Measurements from ENCODE around the gene TMEM114.
"Not testable (repeated sequence)": the region's sequence is repeated elsewhere in the genome, so short reads cannot be mapped to it uniquely, and the experiment has no call there.

TMEM114 gene

DNA sequence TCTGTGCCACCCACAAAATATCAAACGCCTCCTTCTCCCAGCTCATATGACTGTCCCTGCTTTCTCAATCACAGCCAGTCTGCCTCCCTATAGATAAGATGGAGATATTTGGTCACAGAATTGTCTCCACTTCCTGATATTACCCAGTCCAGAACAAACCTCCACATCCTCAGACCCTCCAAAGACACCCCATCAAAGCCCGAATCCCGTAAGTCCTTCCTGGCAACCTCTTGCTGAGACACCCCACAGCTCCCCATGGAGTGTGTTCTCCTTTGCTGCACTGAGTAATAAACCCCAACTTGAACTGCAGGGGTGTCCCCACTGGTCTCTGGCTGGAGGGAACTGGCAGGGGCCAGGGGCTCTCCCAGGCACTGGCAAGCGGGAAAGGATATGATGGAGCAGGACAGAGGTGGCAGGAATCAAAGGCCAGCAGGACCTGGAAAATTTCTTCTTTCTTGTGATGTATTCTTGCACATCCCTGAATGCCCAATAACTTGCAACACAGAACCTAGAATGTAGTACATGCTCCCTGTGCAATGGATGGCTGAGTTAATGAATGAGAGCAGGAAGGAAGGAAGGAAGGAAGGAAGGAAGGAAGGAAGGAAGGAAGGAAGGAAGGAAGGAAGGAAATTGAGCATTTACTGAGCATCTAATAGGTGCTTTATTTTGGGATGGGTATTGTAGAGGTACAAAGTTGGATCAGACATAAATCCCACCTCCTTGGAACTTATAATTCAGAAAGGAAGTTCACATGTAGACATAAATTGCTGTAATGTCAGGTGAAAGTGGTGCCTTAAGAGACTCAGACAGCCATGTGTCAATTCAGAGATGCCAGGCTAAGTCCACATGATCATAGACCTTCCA is 13.9 kb downstream of the TMEM114 start:
- no peak for DNase-seq

DNA sequence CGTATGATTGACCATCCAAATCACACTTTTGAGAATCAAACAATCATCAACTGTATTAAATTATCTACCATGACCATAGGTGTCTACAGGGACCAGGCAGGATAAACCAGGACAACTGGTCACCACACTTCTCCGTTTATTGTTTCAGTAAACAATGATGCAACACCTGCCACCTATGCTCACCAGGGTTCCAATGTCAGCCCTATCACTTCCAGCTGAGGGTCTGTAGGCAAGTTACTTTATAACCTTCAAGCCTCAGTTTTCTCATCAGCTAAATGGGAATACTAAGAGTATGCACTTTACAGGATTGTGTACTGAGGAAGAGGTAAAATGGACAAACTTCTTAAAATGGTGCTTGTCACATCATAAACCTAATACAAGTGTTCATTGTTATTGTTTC is 14.9 kb downstream of the TMEM114 start:
- no peak for DNase-seq

DNA sequence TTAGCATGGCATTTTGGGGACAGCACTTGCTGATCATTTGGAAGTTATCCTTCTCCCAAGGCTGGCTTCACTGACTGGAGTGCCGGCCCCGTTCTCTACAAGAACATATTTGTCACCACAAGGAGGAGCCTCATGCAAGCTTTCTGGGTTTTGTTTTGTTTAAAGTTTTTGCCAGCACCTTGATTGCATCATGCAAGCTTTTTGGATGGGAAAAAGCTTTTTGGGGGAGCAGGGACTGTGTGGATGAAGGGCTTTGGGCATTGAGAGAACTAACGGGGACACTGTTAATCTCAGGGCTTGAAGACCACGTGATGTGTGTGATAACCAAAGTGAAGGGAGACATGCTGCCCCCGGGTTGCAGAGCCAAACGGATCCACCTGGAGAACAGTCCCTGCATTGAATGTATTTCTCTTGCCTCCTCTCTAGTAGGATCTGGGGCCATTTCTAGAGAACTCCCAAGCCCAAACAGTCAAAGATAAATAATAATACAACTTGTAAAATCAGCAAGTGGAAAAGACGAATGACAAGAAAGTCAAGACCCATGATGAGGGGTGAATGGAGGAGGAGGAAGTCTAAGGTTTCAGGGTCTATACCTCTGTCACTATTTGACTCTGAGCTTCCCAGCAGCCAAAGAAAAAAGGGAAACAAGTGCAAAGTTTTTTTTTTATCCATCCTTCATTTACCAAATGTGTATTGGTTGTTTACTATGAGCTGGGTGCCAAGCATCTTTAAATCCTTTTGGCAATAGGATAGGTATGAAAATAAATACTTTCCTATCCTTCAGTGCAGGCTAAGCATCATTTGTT is 17.2 kb downstream of the TMEM114 start:
- DNase-seq = peak in 8 of 56 donors; percentile 0 to 22 (median 2)

DNA sequence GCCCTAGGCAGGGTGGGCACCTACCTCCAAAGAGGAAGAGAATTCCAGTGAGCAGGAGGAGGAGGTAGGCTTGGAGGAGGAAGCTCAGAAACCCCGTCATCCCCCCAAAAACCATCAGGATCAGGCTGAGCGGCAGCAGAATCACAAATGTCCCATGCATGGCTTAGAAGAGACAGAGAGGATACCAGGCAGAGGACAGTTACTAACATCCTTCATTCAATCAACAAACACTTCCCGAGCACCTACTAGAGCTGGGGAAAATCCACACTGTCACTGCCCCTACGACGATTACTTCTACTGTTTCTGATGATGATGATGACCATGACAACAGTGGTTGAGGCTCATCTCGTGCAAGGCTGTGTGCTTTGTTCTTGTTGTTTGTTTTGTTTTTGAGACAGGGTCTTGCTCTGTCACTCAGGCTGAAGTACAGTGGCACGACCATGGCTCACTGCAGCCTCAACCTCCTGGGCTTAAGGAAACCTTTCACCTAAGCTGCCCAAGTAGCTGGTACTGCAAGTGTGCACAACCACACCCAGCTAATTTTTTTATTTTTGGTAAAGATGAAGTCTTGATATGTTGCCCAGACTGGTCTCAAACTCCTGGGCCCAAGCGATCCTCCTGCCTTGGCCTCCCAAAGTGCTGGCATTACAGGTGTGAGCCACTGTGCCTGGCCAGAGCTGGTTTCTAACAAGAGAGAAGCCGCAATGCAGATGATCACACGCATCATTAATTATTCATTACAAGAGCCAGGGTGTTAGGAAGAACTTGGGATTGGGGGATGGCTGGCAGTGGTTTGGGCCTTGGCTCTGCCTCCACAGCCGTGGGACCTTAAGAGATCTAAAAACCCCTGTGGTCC is 18.0 kb downstream of the TMEM114 start:
- DNase-seq = no peak

DNA sequence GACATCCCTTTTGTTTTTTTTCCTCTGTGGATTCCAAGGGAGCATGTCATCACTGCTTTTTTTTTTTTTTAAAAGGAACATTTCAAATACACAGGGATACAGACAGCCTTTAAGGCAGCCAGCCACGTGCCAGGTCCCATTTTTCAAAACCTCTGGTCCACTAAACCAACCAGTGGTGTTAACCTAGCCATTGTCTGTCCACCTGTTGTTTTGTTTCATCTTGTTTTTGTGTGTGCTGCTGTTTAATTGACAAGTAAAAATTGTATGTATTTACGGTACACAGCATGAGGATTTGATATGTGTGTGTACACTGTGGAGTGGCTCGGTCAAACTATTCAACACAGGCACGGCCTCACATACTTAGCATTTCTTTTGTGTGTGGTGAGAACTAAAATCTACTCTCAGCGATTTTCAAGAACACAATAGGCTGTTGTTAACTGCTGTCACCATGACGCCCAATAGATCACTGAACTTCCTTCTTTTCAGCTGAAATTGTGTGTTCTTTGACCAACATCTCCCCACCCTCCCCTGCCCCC is 19.2 kb downstream of the TMEM114 start:
- DNase-seq = peak in 3 of 56 donors; percentile 2 to 9 (median 5)

DNA sequence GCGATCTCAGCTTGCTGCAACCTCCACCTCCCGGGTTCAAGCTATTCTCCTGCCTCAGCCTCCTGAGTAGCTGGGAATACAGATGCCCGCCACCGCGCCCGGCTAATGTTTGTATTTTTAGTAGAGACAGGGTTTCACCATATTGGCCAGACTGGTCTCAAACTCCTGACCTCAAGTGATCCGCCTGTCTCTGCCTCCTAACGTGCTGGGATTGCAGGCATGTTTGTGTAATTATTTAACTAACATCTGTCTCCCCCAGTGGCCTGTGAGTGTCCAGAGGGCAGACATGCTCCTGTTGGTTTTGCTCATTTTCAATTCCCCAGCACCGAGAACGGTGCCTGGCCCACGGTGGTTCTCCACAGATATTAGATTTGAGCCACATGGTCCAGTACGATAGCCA is 19.9 kb downstream of the TMEM114 start:
- not testable (repeated sequence) for DNase-seq

DNA sequence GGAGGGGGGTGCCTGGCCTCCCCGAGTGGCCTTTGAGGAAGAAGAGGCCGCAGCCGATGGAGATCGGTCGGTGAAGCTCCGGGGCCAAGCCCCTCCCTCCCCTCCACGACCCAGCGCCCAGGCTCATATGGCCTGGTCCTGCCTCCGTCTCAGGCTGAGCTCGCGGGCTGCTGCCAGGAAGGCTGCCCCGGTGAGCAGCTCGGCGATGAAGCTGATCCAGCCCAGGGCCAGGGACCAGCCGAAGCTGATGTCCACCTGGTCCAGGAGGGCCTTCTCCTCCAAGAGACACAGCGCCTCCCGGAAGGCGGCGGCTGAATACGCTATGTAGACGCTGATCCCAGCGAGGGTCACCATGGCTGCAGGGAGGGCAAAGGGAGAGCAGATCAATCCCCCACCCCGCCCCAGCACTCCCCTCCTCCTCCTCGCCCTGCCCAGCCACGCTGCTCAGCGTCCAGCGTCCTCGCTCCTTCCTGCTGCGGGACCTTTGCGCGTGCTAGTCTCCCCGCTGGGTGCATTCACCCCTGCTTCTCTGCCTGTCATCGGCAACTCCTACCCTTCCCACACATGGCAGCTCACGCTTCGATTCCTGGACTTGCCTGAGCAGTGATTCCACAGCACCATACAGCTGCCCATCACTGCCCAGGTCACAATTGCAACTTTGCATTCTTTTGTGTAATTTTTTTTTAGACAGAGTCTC is 20.5 kb downstream of the TMEM114 start:
- DNase-seq = no peak

DNA sequence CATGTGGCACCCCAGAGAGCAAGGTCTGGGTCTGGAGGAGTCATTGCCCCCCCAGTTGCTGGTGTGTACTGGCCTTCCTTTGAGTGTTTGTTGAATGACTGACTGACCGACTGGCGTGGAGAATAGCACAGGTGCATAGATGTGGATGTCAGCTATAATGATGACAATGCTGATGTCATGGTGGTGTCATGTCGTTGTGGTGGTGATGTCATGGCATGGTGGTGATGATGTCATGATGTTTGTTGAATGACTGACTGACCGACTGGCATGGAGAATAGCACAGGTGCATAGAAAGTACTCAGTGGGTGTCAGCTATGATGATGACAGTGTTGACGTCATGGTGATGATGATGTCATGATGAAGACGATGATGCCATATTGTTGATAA is 22.1 kb downstream of the TMEM114 start:
- no peak for DNase-seq

DNA sequence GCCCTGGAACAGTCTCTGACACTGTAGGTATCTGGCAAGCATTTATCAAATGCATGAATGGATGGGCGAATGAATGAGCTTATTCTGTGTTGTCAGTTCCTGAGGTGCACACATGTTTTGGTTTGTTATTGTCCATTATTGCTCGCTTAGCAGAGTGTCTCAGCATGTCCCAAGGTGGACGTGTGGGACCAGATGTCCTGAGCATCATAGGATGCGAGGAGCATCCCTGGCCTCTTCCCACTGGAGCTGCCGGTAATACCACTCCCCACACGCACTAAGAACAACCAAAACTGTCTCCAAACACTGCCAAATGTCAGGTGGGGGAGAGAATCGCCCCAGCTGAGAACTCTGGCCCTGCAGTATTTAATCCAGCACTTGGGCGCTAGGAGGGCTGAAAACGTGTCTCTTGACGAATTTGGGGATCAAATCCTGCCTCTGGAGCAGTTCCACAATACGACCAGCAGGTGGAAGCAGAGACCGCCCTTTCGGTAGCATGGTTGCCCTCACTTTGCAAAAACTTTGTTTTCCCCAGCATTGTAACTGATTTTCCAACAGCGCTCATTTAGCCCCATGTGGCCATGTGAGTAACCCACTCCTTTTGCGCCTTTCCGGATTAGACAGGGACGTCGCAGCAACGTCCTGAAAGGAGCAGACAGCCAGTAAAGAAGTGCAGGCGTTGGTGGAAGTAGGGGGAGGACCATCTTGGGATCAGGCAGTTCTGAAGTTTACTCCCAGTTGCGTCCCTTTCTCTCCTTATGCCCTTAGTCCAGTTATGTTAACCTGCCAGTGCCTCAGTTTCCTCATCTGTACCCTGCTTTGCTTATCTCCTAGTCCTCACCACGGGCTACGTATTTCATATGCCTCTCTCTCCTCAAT is 22.7 kb downstream of the TMEM114 start:
- peak in 53 of 56 donors; percentile 8 to 78 (median 49) for DNase-seq

DNA sequence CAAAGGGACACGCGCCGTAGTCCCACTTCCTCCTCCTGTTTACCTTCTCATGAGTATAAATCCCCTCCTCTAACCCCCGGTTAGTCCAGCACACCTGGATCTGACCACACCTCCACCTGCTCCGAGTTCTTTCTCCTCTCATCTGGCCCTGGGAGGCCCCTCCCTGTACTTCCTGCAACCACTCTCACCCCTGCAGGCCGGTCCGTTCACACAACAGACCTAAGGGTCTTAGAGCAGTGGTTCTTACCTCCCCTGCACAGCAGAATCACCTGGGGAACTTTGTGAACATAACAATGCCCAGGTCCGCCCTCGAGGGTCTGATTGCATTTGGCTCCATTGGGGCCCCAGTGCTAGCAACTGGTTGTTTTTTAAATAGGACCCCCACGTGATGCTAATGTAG is 24.8 kb downstream of the TMEM114 start:
- DNase-seq = no peak

DNA sequence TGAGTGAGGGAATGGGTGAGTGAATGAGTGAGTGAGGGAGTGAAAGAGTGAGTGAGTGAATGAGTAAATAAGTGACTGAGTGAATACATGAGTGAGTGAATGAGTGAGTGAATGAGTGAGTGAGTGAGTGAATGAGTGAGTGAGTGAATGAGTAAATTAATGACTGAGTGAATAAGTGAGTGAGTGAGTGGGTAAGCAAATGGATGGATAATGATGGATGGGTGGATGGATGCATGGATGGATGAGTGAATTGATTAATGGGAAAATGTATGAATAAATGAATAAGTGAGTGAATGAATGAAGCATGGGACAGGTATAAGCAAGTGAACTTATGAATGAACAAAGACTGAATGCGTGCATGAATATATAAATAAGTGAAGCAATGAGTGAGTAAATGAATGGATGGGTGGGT is 25.4 kb downstream of the TMEM114 start:
- DNase-seq = no peak

DNA sequence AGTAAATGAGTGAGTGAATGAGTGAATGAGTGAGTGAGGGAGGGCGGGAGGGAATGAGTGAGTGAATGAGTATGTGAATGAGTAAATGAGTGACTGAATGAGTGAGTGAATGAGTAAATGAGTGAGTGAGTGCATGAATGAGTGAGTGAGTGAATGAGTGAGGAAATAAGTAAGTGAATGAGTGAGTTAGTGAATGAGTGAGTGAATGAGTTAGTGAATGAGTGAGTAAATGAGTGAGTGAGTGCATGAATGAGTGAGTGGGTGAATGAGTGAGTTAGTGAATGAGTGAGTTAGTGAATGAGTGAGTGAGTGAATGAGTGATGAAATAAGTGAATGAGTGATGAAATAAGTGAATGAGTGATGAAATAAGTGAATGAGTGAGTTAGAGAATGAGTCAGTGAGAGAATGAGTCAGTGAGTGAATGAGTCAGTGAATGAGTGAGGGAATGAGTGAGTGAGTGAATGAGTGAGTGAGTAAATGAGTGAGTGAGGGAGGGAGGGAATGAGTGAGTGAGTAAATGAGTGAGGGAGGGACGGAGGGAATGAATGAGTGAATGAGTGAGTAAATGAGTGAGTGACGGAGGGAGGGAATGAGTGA is 26.3 kb downstream of the TMEM114 start:
- DNase-seq = not testable (repeated sequence)

DNA sequence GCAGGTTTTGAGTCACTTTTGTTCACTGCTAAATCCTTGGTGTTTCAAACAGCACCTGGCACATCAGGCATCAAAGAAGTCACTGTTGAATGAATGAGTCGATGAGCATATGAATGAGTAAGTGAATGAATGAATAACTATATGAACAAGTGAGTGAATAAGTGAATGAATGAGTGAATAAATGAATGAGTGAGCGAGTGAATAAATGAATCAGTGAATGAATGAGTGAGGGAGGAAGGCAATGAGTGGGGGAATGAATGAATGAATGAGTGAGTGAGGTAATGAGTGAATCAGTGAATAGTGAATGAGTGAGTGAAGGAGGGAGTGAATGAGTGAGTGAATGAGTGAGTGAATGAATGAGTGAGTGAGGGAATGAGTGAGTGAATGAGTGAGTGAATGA is 28.8 kb downstream of the TMEM114 start:
- no peak for DNase-seq

DNA sequence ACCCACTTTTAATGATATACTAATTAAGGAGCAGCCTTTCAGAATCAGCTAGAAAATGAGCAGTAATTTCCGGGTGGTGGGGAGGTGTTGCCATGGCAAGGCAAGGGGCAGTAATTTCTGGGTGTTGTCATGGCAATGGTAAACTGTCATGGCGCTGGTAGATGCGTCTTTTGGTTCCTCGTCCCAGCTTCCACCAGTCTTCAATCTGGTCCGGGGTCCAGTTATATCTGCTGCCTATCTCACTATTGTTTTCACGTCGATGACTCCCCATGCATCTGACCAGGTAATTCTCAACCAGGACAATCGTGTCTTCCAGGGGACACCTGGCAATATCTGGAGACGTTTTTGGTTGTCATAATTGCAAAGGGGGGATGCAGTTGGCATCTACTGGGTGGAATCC is 34.9 kb downstream of the TMEM114 start:
- no peak for DNase-seq

DNA sequence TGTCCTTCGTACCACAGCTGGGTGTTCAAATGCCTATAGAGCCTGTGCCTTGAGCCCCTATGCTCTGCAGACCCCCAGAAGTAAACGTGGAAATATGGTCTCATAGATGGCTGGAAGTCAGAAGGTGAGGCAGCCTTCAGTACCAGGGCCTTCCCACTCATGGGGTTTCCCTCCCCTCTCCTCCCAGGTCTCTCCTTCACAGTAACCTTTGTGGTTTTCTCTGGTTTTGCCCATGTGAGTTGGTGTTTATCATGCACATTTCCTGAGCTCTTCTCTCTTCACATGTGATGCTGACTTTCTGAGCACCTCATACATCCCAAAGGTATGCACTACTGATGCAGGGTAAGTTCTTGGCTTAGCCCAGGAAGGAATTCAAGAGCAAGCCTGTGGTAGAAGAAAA is 35.4 kb downstream of the TMEM114 start:
- DNase-seq = no peak

DNA sequence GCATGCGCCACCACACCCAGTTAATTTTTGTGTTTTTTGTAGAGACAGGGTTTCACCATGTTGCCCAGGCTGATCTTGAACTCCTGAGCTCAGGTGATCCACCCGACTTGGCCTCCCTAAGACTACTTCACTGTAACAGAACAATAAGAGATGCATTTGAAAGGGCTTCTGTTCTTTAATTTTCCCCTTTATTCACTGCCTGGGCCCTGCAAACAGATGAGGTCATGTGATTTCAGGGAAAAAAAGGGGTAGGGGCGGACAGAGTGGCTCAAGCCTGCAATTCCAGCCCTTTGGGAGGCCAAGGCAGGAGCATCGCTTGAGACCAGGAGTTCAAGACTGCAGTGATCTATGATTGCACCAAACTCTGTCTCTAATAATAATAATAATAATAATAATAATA is 36.3 kb downstream of the TMEM114 start:
- no peak for DNase-seq

DNA sequence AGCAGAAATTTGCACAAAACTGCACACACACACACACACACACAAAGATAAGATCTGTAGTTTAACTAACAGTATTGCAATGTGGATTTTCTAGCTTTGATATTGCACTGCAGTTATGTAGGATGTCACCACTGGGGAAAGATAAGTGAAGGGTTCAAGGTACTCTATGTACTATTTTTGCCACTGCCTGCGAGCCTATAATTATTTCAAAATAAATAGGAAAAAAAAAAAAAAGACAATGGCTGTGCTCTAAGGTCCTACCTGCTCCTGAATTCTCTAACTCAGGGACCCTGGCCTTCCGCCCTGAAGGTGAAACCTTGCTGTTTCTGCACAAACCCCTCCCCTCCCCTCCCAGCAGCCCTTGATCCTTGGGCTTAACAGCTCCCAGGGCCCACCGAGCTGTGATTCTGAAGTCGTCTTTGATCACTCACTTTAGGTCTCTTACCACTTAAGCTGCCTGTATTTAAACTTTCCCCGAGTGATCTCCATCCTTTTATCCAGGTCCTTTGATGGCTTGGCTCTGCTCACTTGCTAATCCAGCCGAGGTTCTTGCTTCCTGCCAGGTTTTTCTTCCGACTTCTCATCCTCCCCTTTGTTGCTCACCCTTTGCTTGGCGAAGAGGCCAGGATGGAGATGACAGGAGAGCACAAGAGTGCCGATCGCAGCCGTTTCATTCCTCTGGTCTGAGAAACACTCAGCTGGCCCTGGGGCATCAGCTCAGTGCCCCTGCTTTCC is 37.7 kb downstream of the TMEM114 start:
- DNase-seq = no peak
